Measurements from ENCODE around the gene NT5C.

The NT5C gene

DNA sequence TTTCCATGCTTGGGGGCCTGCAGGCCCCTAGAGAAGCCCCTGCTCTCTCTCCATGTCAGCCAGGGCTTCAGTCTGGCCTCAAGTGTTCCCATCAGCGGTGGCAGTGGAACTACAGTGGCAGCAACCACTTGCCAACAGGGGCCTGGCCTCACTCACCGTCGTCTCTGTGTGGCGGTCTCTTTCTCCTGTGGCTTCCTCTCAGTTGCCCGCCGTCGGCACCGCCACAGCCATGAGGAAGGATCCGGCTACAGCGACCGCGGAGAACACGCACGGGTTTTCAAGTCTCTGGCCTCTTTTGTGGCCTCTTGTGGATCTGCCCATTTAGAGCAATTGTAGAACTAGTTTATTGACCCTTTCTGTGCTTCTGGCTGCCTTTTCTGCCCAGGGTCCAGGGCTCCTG, 13.2 kb downstream of the NT5C start:
- in situ Hi-C loops (cut with MboI; ENCODE audit: low sequenced_read_pairs) = no loop called here

DNA sequence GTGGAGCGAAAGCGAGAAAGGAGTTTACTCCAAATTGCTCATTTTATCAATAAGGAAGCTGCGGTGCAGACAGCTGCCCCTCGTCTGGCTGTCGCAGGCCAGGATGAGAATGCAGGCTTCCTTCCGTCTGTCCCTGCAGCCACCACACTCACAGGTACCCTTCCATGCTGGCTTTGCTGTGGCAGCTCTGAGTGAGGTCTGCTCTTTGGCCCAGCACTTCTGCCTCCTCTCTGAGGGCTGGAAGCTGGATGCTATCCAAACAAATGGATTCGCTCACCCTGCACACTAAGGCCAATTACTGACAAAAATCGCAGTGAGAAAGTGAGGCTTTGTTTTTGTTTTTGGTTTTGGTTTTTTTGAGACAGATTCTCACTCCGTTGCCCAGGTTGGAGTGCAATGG, 14.8 kb downstream of the NT5C start:
- in situ Hi-C loops (cut with MboI; ENCODE audit: low sequenced_read_pairs) = no loop called here

DNA sequence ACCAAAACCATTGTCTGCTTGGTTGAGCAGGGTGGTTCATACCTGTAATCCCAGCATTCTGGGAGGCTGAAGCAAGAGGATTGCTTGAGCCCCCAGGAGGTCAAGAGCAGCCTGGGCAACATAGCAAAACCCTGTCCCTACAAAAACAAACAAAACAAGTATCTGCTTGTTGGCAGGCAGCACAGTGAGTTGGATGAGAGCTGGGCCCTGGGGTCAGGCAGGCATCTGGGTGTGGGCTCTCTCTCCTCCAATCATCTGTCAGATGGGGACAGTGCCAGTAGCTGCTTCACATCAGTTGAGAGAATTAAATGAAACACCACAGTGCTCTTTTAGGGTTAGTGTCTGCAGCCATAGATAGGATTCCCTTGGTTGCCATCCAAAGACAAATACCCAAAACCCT, 16.0 kb downstream of the NT5C start:
- in situ Hi-C loops (cut with MboI; ENCODE audit: low sequenced_read_pairs) = no loop called here

DNA sequence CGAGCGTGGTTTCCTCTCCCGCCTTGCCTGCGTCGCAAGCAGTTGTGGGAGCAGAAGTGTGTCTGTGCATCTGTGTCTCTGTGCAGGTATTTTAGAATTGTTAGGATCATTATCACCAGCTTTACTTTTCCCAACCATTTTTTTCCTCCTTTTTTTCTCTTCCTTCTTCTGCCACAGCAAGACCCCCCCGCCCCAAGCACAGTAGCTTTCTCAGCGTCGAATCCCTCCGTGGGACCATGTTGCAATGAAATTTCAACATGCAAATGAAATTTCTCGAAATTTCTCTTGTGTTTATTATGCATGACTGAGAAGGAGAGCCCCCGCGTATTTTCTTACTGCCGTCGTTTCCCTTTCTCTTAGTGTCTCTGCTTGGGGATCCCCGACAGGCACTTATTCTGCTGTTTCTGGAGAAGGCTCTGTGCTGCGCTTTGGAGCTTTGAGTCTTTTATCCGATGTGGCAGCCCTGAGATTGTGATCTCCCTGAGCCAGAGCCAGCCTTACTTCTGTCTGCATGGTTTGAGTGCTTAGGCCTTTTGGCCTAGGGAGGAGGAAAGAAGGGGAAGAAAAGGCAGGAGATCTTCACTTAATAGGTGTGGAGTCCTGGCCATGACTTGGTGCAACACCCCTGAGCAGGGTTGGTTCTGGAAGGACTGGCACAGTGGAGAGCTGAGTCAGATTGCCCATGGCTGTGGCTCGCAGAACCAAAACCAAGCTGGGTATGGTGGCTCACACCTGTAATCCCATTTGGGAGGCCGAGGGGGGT, 16.8 kb downstream of the NT5C start:
- in situ Hi-C loops (cut with MboI; ENCODE audit: low sequenced_read_pairs) = no loop called here

DNA sequence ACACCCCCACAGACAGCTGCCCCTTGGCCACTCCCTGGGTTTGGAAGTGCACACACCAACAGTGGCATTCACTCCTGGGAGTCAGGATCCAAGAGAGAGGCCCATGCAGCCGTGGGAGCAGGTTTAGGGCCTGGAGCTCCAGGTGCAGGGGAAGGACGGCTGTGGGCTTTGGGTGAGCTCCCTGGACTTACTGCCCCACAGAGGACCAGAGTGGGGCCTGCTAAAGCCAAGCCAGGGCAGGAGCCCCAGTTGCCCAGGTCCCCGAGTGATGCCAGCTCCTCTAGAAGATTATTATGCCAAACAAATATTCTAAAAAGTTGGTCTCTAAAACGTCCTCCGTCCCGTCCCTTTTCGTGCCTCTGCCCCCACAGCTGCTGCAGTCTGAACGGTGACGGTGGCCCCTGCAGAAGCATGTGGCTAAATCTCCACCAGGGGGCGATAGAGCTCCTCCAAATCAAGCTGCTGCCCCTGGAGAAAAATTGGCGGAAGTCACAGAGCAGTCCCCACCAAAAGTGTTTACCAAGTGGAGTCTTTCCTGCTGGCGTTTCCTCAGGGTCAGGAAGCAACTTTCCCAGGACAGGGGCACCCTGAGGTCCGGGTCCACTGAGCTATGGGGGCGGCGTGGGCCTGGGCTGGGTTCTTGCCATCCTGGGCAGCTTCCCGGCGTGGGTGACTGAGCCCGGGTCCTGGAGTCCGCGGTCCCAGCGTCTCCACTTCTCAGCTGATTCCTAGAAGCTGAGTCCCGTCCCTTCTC, 17.6 kb downstream of the NT5C start:
- in situ Hi-C loops (cut with MboI; ENCODE audit: low sequenced_read_pairs) = no loop called here

DNA sequence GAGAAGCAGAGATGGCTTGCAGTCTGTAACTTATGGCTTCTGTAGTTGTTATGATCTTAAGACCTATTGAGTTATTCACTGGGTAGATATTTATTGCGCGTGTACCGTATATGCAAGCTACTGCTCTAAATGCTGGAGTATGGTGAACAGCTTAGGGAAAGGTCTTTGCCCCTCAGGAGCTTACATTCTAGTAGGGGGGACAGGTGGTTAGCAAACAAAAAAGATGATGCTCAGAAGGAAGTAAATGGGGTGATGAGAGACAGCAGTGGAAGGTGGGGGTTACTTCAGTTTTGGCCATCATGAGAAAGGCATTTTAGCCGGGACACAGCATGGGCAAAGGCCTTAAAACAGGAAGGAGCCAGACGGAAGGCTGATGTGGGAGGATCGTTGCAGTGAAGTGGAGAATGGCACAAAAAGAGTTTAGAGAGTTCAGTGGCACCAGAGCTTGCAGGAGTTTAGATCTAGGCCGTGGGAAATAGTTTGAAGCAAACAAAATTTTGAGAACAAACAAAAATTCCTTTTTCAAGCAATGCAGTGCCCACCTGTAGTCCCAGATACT, 19.7 kb downstream of the NT5C start:
- in situ Hi-C loops (cut with MboI; ENCODE audit: low sequenced_read_pairs) = no loop called here

DNA sequence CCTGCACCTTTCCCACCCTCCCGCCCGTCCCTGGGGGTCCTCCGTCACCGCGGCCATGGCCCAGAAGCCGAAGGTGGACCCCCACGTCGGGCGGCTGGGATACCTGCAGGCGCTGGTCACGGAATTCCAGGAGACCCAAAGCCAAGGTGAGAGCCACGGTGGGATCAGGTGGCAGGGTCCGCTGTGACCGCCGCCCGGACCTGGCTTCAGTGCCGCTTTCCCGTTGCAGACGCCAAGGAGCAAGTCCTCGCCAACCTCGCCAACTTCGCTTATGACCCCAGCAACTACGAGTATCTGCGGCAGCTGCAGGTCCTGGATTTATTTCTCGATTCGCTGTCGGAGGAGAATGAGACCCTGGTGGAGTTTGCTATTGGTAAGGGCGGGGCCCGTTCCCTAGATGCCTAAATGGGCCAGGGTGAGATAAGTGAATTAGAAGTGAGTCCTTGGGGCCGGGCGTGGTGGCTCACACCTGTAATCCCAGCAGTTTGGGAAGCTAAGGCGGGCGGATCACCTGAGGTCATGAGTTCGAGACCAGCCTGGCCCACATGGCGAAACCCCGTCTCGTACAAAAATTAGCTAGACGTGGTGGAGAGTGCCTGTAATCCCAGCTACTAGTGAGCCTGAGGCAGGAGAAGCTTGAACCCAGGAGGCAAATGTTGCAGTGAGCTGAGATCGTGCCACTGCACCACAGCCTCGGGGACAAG, 21.2 kb downstream of the NT5C start:
- in situ Hi-C loops (cut with MboI; ENCODE audit: low sequenced_read_pairs) = no loop called here

DNA sequence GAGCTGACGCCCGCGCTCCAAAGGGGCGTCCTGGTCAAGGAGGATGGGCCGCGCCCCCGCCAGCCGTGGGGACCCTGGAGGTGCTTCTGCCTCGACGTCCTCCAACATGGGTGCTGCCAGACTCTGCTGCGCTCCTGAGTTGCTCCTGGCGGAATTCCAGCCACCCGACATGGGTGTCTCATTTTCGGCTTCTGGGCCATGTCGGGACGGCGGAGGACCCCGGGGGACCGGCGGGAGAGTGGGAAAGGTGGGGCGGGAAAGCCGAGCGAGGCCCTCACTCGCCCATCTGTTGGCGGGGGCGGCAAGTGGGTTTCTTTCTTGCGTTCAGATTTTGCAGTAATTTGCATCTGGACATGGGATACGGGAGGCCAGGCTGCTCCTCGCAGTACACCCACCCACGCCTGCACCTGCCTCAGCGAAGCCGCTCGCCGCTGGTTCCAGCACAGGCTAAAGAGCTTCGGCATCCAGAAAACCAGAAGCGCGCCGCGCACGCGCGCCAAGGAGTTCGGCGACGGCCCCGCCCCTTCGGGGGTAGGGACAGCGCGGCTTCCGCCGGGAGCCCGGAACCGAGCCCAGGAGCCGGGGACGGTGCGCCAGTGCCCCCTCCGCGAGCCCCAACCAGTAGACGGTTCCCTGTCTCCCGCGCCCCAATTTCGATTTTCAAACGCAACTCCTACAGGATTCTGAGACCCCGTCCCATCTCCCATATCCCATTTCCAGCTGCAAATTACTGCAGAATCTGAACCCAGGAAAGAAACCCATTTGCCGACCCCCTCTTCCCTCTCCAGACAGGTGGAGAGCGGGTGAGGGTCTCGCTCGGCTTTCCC, 21.9 kb downstream of the NT5C start, which contains the start of gene ARMC7:
TSS of gene ARMC7 (plus strand) at position 563 of the 827 bp plus-strand sequence. CDS start 320 bp downstream, outside the sequence.
- in situ Hi-C loops (cut with MboI; ENCODE audit: low sequenced_read_pairs) = no loop called here

DNA sequence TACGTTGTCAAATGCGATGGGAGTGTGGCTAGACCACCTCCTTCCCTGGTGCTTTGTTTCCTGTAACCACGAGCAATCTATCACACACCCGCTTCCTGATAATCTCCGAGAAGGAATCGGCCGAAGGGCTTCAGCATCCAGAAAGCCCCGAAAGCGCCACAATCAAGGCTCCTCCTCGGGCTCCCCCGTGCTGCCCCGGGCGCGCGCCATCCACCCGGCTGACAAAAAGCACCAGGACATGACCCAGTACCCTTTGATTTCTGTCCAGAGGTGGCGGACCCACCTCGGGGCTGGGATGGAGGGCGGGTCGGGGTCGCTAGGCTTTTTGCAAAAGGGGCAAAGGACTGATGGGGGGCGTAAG, 22.5 kb downstream of the NT5C start:
- in situ Hi-C loops (cut with MboI; ENCODE audit: low sequenced_read_pairs) = no loop called here

DNA sequence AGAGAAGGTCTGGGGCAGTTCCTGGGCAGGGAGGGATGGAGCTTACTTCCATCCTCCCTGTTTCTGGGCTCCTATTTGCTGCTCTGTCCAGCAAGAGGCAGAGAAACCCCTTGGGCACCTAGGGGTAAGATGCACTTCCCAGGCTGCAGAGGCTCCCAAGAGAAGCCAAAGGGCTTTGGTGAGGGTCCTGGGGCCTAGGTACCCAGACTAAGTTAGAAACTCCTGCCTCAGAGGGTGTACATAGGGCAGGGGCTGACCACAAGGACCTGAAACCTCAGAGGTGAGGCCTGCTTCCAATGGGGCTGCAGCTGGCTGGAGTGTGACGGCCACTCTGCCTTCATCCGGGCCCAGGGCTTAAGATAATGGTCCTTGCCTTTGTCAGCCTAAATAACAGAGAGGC, 23.3 kb downstream of the NT5C start:
- in situ Hi-C loops (cut with MboI; ENCODE audit: low sequenced_read_pairs) = no loop called here

DNA sequence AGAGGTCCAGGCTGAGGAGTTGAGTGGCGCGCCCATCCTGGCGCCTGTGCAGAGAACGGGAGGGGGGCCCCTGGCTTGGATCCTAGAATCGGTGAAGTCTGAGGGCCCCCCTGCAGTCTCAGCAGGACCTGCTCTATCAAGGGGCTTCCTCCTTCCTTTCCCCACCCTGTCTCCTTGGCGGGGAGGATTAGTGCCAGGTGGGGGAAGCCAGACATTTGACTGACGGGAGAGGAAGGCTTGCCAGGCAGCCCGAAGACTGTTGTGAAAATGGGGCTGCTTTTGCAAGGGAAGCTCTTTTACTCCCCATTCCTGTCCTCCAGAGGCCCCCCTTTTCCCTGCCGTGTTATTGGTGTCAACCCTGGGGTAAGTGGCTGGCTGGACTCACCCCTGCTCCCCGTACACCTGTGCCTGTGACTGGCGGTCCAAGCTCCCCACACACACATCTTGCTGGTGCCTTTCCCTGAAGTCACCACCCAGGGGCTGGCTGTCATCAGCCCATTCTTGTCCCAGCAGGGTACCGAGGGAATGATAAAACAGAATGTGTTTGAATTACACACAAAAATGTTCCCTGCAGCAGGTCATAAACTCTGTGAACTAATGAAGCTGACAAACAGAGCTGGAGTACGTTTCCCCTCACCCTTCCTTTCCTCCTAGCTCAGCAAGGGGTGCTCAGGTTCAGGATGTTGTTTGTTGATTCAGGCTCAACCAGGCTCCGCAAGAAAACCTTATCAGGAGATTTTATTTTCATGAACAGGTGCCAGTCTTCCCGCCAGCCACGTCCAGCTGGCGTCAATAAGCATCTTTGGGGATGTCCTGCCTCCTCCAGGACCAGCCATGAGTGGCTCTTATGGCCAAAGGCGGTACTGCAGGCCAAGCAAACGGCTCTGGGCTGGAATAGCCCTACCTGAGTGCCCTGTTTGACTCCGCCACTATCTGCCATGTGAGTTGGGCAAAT, 26.1 kb downstream of the NT5C start:
- in situ Hi-C loops (cut with MboI; ENCODE audit: low sequenced_read_pairs) = no loop called here

DNA sequence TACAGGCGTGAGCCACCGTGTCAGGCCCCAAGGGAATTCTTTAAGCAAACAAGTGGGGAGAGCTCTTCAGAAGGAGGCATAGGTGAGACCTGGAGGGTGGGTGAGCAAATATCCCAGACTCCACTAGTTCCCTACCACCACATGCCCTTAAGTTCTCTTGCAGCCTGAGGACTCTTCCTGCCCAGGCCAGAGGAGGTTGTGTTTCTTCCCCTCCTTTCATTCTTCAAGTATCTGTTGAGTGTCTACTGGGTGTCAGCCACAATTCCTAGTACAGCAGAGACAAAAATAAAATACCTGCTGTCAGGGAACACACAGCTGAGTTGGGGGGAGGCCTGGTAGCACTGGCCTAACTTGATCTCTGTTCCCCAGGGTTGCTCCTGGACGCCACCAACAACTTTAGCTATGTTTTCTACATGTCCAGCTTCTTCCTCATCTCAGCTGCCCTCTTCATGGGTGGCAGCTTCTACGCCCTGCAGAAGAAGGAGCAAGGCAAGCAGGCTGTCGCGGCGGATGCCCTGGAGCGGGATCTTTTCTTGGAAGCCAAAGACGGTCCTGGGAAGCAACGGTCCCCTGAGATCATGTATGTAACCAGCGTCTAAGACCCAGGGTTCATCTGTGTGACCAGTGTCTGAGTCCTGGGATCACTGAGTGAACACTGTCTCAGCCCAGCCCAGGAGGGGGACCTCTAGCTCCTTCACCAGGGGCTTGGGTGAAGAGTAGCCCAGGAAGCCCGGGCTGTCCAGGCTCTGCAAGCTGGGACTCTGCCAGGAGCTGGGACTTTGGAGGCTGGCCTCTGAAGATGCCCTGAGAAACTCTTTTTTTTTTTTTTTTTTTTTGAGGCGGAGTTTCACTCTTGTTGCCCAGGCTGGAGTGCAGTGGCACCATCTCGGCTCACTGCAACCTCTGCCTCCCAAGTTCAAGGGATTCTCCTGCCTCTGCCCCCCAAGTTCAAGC, 27.7 kb downstream of the NT5C start:
- in situ Hi-C loops (cut with MboI; ENCODE audit: low sequenced_read_pairs) = no loop called here

DNA sequence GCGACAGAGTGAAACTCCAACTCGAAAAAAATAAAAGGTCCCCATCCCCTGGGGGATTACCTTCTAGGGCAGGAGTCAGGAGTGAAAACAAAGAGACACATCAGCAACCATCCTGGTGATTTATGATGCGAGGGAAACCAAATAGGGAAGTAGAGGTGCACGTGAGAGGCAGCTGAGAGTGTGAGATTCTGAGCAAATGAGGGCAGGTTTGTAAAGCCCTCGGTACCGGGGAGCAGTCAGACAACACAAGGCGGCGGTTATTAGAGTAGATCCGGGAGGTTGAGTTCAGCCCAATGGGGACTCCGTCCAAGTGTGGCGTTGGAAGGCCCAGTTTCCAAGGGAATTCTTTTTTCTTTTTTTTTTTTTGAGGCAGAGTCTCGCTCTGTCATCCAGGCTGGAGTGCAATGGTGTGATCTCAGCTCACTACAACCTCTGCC, 29.1 kb downstream of the NT5C start:
- in situ Hi-C loops (cut with MboI; ENCODE audit: low sequenced_read_pairs) = no loop called here

DNA sequence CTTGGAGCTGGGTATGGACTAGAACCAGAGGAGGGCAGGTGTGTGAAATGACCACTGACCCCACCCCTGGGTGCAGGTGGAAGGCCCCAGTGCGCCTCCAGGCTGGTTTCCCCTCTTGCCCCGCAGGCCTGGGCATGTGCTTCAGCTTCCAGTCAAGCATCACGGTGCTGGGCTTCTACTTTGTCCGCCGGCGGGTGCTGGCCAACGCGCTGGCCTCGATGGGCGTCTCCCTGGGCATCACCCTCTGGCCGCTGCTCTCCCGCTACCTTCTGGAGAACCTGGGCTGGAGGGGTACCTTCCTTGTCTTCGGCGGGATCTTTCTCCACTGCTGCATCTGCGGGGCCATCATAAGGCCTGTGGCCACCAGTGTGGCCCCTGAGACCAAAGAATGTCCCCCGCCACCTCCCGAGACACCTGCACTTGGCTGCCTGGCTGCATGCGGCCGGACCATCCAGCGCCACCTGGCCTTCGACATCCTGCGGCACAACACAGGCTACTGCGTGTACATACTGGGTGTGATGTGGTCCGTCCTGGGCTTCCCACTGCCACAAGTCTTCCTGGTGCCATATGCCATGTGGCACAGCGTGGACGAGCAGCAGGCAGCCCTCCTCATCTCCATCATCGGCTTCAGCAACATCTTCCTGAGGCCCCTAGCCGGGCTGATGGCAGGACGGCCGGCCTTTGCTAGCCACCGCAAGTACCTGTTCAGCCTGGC, 31.5 kb downstream of the NT5C start:
- in situ Hi-C loops (cut with MboI; ENCODE audit: low sequenced_read_pairs) = no loop called here

DNA sequence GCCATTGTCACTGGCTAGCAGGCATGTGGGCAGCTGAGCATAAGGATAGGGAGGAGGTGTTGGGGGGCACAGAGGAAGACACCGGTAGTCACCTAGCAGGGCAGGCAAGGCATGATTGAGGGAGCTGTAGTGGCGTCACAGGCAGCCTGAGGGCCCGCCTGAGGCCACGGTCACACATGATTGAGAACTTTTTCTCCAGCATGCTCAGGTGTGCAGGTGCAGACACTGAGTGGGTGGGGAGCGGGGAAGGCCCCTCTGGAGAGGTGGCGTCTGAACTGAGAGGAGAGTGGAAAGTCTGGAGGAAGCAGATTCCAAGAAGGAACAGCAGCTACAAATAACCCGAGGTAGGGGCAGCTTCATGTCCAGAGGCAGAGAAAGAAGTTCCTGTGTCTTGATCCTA, 32.7 kb downstream of the NT5C start:
- in situ Hi-C loops (cut with MboI; ENCODE audit: low sequenced_read_pairs) = no loop called here

DNA sequence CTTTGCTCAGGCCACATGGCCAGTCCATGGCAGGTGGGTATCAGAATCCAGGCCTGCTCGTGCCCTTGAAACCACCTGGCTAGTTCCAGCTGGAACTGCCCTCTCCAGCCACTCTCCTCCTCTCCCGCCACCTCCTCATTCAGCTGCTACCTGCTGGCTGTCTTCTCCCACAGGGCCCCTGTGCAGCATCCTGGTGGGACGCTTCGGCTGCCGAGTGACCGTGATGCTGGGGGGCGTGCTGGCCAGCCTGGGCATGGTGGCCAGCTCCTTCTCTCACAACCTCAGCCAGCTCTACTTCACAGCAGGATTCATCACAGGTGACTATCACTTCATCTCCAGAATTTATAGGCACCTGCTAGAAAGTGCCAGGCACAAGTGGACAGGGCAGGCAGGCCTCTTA, 33.7 kb downstream of the NT5C start:
- in situ Hi-C loops (cut with MboI; ENCODE audit: low sequenced_read_pairs) = no loop called here

DNA sequence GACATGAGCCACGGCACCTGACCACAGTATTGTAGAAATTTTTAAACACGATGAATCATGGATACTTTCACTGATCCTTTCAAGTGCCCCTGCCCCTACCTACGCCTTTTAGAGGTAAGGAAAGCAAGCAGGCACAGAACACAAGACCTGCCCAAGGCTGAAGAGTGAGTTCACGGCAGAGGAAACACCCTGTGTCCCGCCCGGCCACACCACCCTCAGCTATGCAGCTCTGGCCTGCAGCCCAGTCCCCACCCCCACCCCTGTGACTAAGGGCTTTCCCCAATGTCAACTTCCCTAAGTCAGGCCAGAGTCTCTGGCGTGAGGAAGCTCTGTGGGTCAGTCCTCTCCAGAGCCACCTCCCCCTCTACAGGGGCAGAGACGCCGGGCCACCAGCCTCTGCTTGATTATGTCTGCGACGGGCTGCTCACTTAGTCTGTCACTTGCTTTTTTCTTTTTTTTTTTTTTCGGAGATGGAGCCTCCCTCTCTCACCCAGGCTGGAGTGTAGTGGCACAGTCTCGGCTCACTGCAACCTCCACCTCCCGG, 35.4 kb downstream of the NT5C start:
- in situ Hi-C loops (cut with MboI; ENCODE audit: low sequenced_read_pairs) = no loop called here
